HEK293T (cell line): ENCODE data around the gene SLC16A14.

Experiments used
- BHLHE40 ChIP-seq: fragments of 450-650 bp; IDR thresholded peaks from 2 replicates; pipeline ENCODE4 v1.6.1; 2016; ENCODE audit warnings: mild to moderate bottlenecking, moderate library complexity, borderline replicate concordance
- ELF4 ChIP-seq: fragments of 450-650 bp; IDR thresholded peaks from 2 replicates; pipeline ENCODE4 v1.6.1; 2017; ENCODE audit warnings: antibody characterized with exemption
- FOXK2 ChIP-seq: fragments of 450-650 bp; IDR thresholded peaks from 2 replicates; pipeline ENCODE4 v1.6.1; 2016; ENCODE audit warnings: mild to moderate bottlenecking
- HDGF ChIP-seq: fragments of 450-650 bp; IDR thresholded peaks from 2 replicates; pipeline ENCODE4 v1.6.1; 2017; ENCODE audit warnings: antibody characterized with exemption, borderline replicate concordance
- NFRKB ChIP-seq: fragments of 450-650 bp; IDR thresholded peaks from 2 replicates; pipeline ENCODE4 v1.6.1; 2016; ENCODE audit warnings: mild to moderate bottlenecking, moderate library complexity
- SP1 ChIP-seq: fragments of 450-650 bp; IDR thresholded peaks from 2 replicates; pipeline ENCODE4 v1.6.1; 2017
- TARDBP ChIP-seq: fragments of 450-650 bp; IDR thresholded peaks from 2 replicates; pipeline ENCODE4 v1.6.1; 2016
- ZNF384 ChIP-seq: fragments of 450-650 bp; IDR thresholded peaks from 2 replicates; pipeline ENCODE4 v1.6.1; 2016
- TF ChIP-seq, protein P1 (sequence below): fragments of 450-650 bp; IDR thresholded peaks from 2 replicates; pipeline ENCODE4 v1.6.1; 2016

DNA sequence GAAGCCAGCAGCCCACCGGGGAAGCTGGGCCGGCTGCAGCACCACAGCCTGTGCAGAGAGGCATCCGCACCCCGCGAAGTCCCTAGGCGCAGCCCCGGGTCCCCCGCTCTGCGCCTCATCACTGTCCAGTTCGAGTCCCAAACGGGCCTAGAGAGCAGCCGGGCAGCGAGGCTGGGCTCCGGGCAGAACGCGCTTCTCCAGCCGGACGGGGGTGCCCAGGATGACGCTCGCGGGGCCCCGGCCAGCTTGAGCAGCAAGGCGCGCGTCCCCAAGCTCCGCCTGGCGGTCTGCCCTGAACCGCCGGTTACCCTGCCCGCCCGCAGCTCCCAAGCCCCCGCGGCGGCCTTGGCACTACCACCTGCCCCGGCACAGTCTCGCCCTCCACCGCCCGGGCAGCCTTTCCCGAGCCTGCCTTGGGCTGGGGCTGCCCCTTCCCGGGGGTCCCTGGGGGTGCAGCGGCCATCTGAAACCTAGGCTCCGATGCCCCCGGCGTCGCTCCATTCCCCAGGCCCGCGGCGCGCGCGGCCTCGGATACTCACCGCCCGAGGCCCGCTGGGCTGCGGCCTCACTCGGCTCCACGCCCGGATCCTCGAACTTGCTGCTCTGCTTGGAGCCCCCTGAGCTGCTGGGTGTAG lies 591 bp downstream of the SLC16A14 start:
- TF ChIP-seq TARDBP (no peak), HDGF (no peak), ELF4 (no peak), SP1 (no peak), BHLHE40 (no peak), ZNF384 (no peak), NFRKB (no peak), FOXK2 (no peak)
- TF ChIP-seq, protein P1, sequence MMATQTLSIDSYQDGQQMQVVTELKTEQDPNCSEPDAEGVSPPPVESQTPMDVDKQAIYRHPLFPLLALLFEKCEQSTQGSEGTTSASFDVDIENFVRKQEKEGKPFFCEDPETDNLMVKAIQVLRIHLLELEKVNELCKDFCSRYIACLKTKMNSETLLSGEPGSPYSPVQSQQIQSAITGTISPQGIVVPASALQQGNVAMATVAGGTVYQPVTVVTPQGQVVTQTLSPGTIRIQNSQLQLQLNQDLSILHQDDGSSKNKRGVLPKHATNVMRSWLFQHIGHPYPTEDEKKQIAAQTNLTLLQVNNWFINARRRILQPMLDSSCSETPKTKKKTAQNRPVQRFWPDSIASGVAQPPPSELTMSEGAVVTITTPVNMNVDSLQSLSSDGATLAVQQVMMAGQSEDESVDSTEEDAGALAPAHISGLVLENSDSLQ = no peak
